Right kidney (tissue), 1 donor: ENCODE measurements around the gene CEP85L.

Source experiments
- DNase-seq: peaks from one replicate; pipeline ENCODE4 v3.0.0-alpha.2; 2016

The CEP85L gene

GRCh38 chr6:118621799-118622470 lies 29.5 kb downstream of the CEP85L start:
- no peak for DNase-seq

GRCh38 chr6:118620202-118620601 lies 31.2 kb downstream of the CEP85L start:
- no peak for DNase-seq

GRCh38 chr6:118618676-118619377 lies 32.6 kb downstream of the CEP85L start:
- peak; percentile 30 for DNase-seq

GRCh38 chr6:118617417-118617816 lies 34.0 kb downstream of the CEP85L start:
- peak; percentile 67 for DNase-seq

GRCh38 chr6:118611334-118611733 lies 40.1 kb downstream of the CEP85L start:
- DNase-seq, result no peak

- DNase-seq, result no peak
Measured at GRCh38 chr6:118606858-118607257, 44.5 kb downstream of the CEP85L start.

- no peak for DNase-seq
Measured at GRCh38 chr6:118606268-118606667, 45.1 kb downstream of the CEP85L start.

- no peak for DNase-seq
Measured at GRCh38 chr6:118603372-118603771, 48.0 kb downstream of the CEP85L start.

GRCh38 chr6:118602300-118602699 lies 49.1 kb downstream of the CEP85L start:
- no peak for DNase-seq

- no peak for DNase-seq
Measured at GRCh38 chr6:118598324-118598723, 53.1 kb downstream of the CEP85L start.

- DNase-seq, result no peak
Measured at GRCh38 chr6:118597636-118598035, 53.8 kb downstream of the CEP85L start.

- DNase-seq, result no peak
Measured at GRCh38 chr6:118596774-118597320, 54.5 kb downstream of the CEP85L start.

- no peak for DNase-seq
Measured at GRCh38 chr6:118594877-118595276, 56.5 kb downstream of the CEP85L start.

- DNase-seq, result no peak
Measured at GRCh38 chr6:118591897-118592296, 59.5 kb downstream of the CEP85L start.

GRCh38 chr6:118589649-118590365 lies 61.6 kb downstream of the CEP85L start:
- DNase-seq, result no peak

- DNase-seq, result no peak
Measured at GRCh38 chr6:118589186-118589585, 62.2 kb downstream of the CEP85L start.

- no peak for DNase-seq
Measured at GRCh38 chr6:118588626-118589025, 62.8 kb downstream of the CEP85L start.

GRCh38 chr6:118586746-118587485 lies 64.5 kb downstream of the CEP85L start:
- DNase-seq, result no peak

- DNase-seq, result no peak
Measured at GRCh38 chr6:118584911-118585310, 66.5 kb downstream of the CEP85L start.

GRCh38 chr6:118581489-118581959 lies 69.9 kb downstream of the CEP85L start:
- no peak for DNase-seq

GRCh38 chr6:118580585-118581419 lies 70.6 kb downstream of the CEP85L start:
- DNase-seq, result no peak
